Motor neuron (in vitro differentiated cells): Measurements from ENCODE around the gene STX11. TPM values are rescaled to one million over a fixed set of nuclear protein-coding genes. Genes with fewer than 3 reads are reported as not detected.
"Not testable (repeated sequence)": the region's sequence is repeated elsewhere in the genome, so short reads cannot be mapped to it uniquely, and the experiment has no call there.

Source experiments
- ATAC-seq, 8 experiments: fragments of 200-7000 bp; cut with Tn5 transposase; replicated peaks in 6 of 8; 2 replicates each; pipeline ENCODE4 v1.8.0; 2021; ENCODE audit warnings: mild to moderate bottlenecking in 8 of 8, moderate library complexity in 8 of 8
- H3K27ac ChIP-seq, 2 donors: fragments of 250-450 bp; sonication (Bioruptor Pico); 2 replicates each; pipeline ENCODE4 v1.9.0; 2021; ENCODE audit warnings: antibody characterized with exemption in 2 of 2, mild to moderate bottlenecking in 2 of 2, moderate library complexity in 1 of 2
- H3K4me1 ChIP-seq, 2 donors: fragments of 250-450 bp; sonication (Bioruptor Pico); replicated peaks in 1 of 2; 2 replicates each; pipeline ENCODE4 v1.6.1; 2021; ENCODE audit warnings: antibody characterized with exemption in 2 of 2, mild to moderate bottlenecking in 2 of 2, moderate library complexity in 1 of 2
- H3K4me3 ChIP-seq, 5 donors: fragments of 250-450 bp; sonication (Bioruptor Pico); 2 replicates each; pipeline ENCODE4 v1.9.0; 2021; ENCODE audit warnings: antibody characterized with exemption in 5 of 5, mild to moderate bottlenecking in 5 of 5, moderate library complexity in 4 of 5
- WGBS, 10 experiments: fragments of 450-650 bp; shearing (Covaris generic); methylation state at CpG; one replicate each; pipeline ENCODE4 v1.0.0; 2022; 5-methylcytosine and 5-hydroxymethylcytosine counted together
- in situ Hi-C, 9 experiments: fragments of 400-800 bp; cut with MboI; loops; one replicate each; pipeline ENCODE4 v1.15.0; 2021; ENCODE audit warnings: low sequenced_read_pairs in 9 of 9, low pct_unique_long_range_greater_than_20kb in 2 of 9; ENCODE audit not compliant: unreplicated experiment in 9 of 9
- total RNA-seq, 8 experiments: library from RNA; unstranded; fragments of 300-600 nt; gene quantifications; 2 replicates each; pipeline versions ENCODE4 v1.2.3 to v1.2.4, GENCODE V29; 2022

Gene STX11
- total RNA-seq, 8 experiments from 2014 or later = 0.05 to 2.0 (median 0.60) TPM; not detected in 2

DNA sequence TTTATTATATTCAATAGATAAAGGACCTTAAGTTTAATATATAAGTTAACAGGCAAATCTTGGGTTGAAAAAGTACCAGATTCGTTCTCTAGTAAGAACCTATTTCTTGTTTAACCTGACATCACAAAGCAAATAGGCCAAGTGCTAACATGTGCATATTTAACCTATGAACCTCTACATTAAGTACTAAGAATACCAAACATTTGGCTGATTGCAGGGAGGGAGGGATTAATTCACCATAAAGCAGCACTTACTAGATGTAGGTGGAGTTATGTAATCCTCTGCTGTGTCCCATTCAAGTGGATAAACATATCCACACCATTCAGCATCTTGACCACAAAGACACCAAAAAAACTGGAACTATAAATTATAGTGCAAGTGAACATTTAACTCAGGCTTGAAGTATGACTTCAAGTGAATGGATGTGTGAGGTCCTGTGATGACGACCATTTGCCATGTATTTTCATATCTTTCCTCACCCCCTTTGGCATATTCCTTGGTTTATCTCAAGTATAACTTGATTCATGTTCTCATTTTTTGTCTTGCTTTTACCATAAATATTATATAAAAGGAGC lies 10.2 kb downstream of the STX11 start:
- no peak for ATAC-seq
- H3K27ac ChIP-seq = no peak overlapping the region
- H3K4me3 ChIP-seq = no peak overlapping the region
- H3K4me1 ChIP-seq = no peaks in the 10 kb centered on the region
- WGBS, 10 experiments = 17 to 86% (median 80%) methylated on average over 1 to 2 of the region's 2 CpGs; no CpG with 5 or more reads in 2 of the 10 experiments
- in situ Hi-C loops = no loop called here

DNA sequence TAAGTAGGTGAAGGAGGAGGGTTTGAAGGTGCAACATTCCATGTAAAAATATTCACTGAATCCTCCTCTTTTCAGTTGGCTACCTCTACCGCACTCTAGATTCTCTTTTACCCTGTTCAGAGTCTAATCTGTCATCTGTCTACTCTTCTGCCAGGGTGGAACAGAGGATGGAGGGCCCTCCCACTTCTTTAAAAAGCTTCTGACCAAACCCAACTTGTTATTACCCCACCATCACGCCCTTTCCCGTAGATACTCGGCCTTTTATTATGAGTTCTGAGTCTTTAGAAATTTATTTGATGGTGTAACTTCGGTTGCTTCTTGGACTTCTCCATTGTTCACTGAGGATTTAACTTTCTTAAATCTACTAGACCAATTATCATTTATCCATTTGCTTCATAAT lies 11.7 kb downstream of the STX11 start:
- Histone ChIP-seq H3K27ac (no peak overlapping the region), H3K4me3 (no peak overlapping the region), H3K4me1 (no peaks in the 10 kb centered on the region)
- no peak for ATAC-seq
- WGBS, 10 experiments = 70 to 97% (median 88%) methylated on average over 1 to 5 of the region's 5 CpGs
- in situ Hi-C loops = no loop called here

DNA sequence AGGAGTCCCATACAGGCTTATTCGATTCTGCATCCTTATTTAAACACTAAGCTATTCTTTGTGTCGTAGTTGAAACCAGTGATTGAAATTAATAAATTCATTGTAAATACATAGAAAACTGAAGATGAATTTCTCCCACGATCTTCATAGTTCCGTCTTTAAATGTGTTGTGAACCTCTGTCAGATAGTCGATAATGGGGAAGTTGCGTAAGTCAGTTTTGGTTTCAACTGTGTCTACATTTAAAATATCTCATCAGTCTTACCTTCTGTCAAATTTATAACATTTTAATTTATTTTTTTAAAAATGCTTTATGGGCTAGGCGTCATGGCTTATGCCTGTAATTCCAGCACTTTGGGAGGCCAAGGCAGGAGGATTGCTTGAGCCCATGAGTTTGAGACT lies 12.7 kb downstream of the STX11 start:
- H3K27ac ChIP-seq = no peak overlapping the region
- H3K4me1 ChIP-seq = no peaks in the 10 kb centered on the region
- in situ Hi-C loops = no loop called here
- H3K4me3 ChIP-seq = no peak overlapping the region
- no peak for ATAC-seq
- 85 to 100% (median 92%) methylated on average over 2 to 7 of the region's 7 CpGs for WGBS, 10 experiments

DNA sequence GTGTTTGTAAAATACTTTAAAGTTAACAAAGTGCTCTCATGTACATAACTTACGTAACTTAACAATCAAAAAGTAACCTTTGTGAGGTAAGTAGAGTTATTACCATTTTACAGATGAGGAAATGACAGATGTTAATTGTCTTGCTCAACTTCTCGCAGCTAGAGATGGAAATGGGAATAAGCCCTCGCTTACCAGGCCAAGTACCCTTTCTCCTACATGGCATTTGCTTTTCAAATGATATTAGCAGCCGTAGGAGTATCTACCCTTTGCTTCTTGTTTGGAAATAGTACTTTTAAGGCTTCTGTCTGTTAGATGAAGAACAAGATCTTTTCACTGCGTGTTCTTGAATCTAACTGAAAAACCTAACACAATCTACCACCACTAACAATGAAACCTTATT lies 15.5 kb downstream of the STX11 start:
- Histone ChIP-seq H3K4me3 (no peak overlapping the region), H3K4me1 (no peaks in the 10 kb centered on the region), H3K27ac (no peak overlapping the region)
- in situ Hi-C loops = no loop called here
- no peak for ATAC-seq
- 45 to 95% (median 86%) methylated on average over 1 to 5 of the region's 5 CpGs; no CpG with 5 or more reads in 1 of the 10 experiments for WGBS, 10 experiments

DNA sequence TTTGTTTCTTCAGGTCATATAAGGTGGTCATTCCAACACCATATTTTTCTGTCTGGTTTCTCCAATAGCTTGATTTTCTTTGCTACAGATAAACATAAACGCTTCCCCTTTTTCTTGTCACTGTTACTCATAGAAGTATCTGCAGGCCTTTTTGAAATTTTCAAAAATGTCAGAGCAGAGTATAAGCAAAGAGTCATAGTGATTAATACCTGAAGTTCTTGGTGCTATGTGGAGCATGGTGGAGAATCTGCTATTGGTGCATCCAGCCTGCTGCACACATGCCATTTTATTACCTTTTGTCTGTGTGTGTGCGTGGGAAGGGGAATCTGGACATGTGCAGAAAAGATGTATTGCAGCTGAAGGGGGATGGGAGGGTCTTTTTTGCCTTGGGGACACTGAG lies 19.7 kb downstream of the STX11 start:
- H3K4me3 ChIP-seq = no peak overlapping the region
- no peak for ATAC-seq
- 0 to 100% (median 75%) methylated on average over 1 to 2 of the region's 2 CpGs; no CpG with 5 or more reads in 2 of the 10 experiments for WGBS, 10 experiments
- H3K4me1 ChIP-seq = no peaks in the 10 kb centered on the region
- no peak overlapping the region for H3K27ac ChIP-seq
- in situ Hi-C loops = no loop called here

DNA sequence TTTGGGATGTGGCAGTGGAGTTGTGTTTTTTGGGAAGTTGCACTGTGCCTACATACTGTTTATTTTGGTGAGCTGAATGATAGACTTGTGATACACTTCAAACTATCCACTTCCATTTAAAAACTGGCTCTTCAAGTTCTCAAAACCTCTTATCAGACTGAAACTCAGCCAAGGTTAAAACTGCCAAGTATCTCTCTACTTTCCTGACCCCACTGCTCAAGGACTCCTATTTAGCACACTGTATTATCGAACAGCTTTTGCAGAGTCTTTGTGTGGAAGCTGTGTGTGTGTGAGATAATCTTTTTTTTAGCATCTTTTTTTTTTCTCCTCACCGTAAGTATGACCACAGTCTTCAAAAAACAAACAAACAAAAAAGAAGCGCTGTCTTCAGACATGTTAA lies 21.1 kb downstream of the STX11 start:
- ATAC-seq = no peak
- Histone ChIP-seq H3K4me1 (no peaks in the 10 kb centered on the region), H3K4me3 (no peak overlapping the region), H3K27ac (no peak overlapping the region)
- WGBS, 10 experiments = 20 to 100% (median 82%) methylated on average over 1 to 3 of the region's 3 CpGs
- in situ Hi-C loops = no loop called here

DNA sequence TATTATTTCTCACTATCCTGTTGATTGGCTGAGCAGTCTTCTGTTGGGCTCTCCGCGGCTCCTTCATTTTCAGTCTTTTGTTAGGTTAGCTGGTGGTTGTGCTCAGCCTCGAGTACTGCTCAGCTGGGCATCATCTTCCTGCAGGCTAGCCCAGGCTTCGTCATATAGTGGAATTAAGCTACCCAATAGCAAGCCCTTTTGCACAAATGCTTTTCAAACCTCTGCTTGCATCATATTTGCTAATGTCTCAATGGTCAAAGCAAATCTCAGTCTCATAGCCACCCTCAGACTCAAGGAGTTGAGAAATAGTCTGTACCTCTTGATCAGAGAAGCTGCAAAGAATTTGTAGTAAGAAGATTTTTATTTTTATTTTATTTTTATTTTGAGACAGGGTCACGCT lies 23.7 kb downstream of the STX11 start:
- 68 to 93% (median 86%) methylated on average over 2 to 4 of the region's 5 CpGs; no CpG with 5 or more reads in 4 of the 10 experiments for WGBS, 10 experiments
- no peak for ATAC-seq
- Histone ChIP-seq H3K4me3 (no peak overlapping the region), H3K27ac (no peak overlapping the region), H3K4me1 (no peaks in the 10 kb centered on the region)
- in situ Hi-C loops = no loop called here

DNA sequence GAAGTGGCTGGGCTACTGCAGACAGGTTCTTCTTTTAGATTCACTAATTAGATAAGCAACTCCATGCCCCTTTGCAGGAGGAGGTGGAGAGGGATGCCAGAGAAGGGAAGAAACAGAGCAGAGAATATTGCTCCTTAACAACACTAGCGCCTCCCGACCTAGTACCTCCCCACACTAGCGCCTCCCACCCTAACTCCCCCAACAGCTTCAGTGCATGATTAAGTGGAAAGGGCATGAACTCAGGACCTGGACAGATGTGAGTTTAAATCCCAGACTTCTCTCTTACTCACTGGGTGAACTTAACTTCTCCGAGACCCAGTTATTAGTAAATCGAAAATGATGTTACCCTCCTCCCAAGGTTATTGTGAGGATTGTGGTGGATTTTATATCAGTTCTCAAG lies 25.7 kb downstream of the STX11 start:
- Histone ChIP-seq H3K27ac (no peak overlapping the region), H3K4me1 (no peaks in the 10 kb centered on the region), H3K4me3 (no peak overlapping the region)
- ATAC-seq = peak in 1 of 8 experiments; percentile 32
- in situ Hi-C loops = no loop called here
- WGBS, 10 experiments = 20 to 95% (median 77%) methylated on average over 1 to 5 of the region's 5 CpGs; no CpG with 5 or more reads in 2 of the 10 experiments

DNA sequence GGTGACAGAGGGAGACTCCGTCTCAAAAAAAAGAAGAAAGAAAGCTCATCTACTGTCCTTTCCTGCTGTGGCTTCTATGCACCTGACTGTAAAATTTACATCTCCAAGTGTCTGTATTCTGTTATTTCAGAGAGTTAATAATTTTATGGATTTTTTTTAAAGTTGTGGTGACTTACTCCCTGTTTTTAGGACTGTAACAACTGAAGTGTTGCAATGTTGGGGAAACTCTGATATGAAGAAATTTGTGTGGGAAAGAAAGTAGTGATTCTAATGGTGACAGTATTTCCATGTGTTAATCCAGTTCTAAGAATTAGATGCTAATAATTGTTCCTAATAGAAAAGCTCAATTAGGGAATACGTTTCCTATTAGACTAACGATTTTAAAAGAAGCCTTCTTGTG lies 27.4 kb downstream of the STX11 start:
- Histone ChIP-seq H3K4me3 (no peak overlapping the region), H3K4me1 (no peaks in the 10 kb centered on the region), H3K27ac (no peak overlapping the region)
- in situ Hi-C loops = no loop called here
- 17 to 96% (median 93%) methylated on average over 1 to 3 of the region's 3 CpGs; no CpG with 5 or more reads in 2 of the 10 experiments for WGBS, 10 experiments
- no peak for ATAC-seq

DNA sequence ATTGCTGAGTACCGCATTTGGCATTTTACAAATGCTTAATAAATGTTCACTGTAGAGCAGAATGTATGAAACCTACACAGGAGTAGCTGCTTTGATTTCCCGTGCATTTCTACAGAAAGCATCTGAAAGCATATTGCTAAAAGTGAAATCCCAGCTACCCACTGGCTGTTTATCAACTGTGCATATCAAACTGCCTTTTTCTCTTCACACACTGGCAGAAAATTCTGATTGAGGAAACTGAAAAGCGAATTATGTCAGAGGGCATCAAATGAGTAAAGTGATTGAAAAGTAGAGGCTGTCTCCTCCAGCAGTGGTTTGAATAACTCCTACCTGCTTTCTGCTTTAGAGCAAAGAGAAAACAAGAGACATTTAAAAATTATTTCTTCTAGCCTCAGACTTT lies 28.0 kb downstream of the STX11 start:
- in situ Hi-C loops = no loop called here
- ATAC-seq = no peak
- 17 to 100% (median 83%) methylated on average over 1 to 3 of the region's 3 CpGs for WGBS, 10 experiments
- no peak overlapping the region for H3K27ac ChIP-seq
- H3K4me1 ChIP-seq = no peaks in the 10 kb centered on the region
- H3K4me3 ChIP-seq = no peak overlapping the region

DNA sequence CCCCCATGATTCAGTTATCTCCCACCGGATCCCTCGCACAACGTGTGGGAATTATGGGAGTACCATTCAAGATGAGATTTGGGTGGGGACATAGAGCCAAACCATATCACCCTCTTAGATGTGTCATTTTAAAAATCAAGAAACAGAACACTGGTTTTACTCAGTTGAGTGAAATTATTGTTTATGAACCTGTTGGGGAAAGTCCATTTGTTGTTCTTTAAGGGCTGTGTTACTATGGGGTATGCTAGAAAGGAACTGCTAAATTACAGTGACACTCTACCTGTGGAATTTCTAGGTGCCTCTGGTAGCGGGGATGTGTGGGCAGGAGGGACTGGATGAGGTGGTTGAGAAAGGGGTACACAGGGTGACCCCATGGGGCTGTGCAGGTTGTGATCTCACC lies 28.9 kb downstream of the STX11 start:
- Histone ChIP-seq H3K4me3 (no peak overlapping the region), H3K27ac (no peak overlapping the region), H3K4me1 (no peaks in the 10 kb centered on the region)
- in situ Hi-C loops = no loop called here
- ATAC-seq = no peak
- WGBS, 10 experiments = 83 to 94% (median 88%) methylated on average over 1 to 3 of the region's 4 CpGs; no CpG with 5 or more reads in 7 of the 10 experiments

DNA sequence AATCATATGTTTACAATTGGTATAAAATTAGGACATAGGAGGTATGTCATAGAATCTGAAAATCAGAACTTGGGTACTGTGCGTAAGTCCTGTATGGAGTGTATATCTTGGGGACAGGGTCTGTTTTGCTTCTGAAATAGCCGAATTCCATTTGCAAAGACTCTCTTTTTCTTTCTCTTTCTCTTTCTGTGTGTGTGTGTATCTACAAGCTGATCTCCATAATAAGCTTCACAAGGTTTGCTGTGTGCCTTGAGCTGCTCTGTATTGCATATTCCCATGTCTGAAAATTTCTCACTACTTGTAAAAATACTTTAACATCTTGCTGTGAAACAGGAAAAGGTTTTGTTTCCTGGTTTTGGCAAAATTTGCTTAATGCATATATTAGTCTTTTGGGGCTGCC lies 29.5 kb downstream of the STX11 start:
- Histone ChIP-seq H3K27ac (no peak overlapping the region), H3K4me3 (no peak overlapping the region), H3K4me1 (no peaks in the 10 kb centered on the region)
- WGBS, 10 experiments = 33 to 100% (median 83%) methylated on average over 1 to 2 of the region's 2 CpGs; no CpG with 5 or more reads in 3 of the 10 experiments
- ATAC-seq = peak in 3 of 8 experiments; percentile 14 to 91 (median 70)
- in situ Hi-C loops = no loop called here

DNA sequence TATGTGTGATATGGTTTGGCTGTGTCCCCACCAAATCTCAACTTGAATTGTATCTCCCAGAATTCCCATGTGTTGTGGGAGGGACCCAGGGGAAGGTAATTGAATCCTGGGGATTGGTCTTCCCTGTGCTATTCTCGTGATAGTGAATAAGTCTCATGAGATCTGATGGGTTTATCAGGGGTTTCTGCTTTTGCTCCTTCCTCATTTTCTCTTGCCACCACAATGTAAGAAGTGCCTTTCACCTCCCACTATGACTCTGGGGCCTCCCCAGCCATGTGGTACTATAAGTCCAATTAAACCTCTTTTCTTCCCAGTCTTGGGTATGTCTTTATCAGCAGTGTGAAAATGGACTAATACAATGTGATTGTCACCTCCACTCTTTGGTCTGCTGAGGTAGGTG lies 30.0 kb downstream of the STX11 start:
- H3K4me1 ChIP-seq, H3K4me3 ChIP-seq, H3K27ac ChIP-seq, ATAC-seq, in situ Hi-C loops: not testable (repeated sequence)
- WGBS, 10 experiments = 83 to 100% methylated on average over 1 of the region's 1 CpG; no CpG with 5 or more reads in 8 of the 10 experiments

DNA sequence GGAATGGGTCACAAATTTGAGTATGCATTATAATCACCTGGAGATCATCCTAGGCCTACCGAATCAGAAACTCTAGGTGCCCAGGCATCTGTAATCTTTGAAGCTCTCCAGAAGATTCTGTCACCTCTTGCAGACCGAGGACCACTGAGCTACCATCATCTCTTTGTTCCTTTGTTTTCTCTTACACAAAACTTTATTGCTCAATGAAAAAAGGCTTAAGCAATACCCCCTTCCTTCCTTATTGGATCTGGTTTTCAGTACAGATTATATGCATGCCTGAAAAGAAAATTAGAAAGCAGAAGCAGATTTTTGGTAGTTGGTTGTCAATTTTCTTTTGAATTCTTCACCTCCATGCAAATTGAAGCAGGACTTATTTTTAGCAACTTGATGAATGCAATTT lies 31.3 kb downstream of the STX11 start:
- H3K4me1 ChIP-seq = no peaks in the 10 kb centered on the region
- 33 to 100% (median 80%) methylated on average over 1 to 2 of the region's 2 CpGs; no CpG with 5 or more reads in 1 of the 10 experiments for WGBS, 10 experiments
- no peak overlapping the region for H3K4me3 ChIP-seq
- no peak overlapping the region for H3K27ac ChIP-seq
- in situ Hi-C loops = no loop called here
- no peak for ATAC-seq
